Astrocyte (in vitro differentiated cells and primary cell): Measurements from ENCODE around the gene SERTAD4. TPM values are rescaled to one million over a fixed set of nuclear protein-coding genes. Genes with fewer than 3 reads are reported as not detected.

ENCODE experiments used
- DNase-seq: peaks from one replicate; pipeline ENCODE4 v3.0.0-alpha.2; 2010; ENCODE audit warnings: low read depth
- FAIRE-seq: peaks from 2 replicates; lab custom pipeline; 2011; peaks lifted over from hg19 to GRCh38; lab: Jason Lieb, UNC
- H2AFZ ChIP-seq: 2 replicates; pipeline ENCODE4 v1.6.0; 2012; ENCODE audit warnings: low read depth, low read length, inconsistent platforms
- H3K27ac ChIP-seq: 2 replicates; pipeline ENCODE4 v1.5.1; 2011; ENCODE audit warnings: low read depth, low read length, inconsistent platforms
- H3K27me3 ChIP-seq: 2 replicates; pipeline ENCODE4 v1.6.0; 2011; ENCODE audit warnings: low read length, inconsistent platforms; ENCODE audit not compliant: insufficient read depth
- H3K36me3 ChIP-seq: 2 replicates; pipeline ENCODE4 v1.5.1; 2011; ENCODE audit warnings: low read length, inconsistent platforms; ENCODE audit not compliant: insufficient read depth
- H3K4me1 ChIP-seq: 2 replicates; pipeline ENCODE4 v1.5.1; 2011; ENCODE audit warnings: low read length, inconsistent platforms; ENCODE audit not compliant: insufficient read depth
- H3K4me2 ChIP-seq: 2 replicates; pipeline ENCODE4 v1.6.0; 2012; ENCODE audit warnings: low read length, inconsistent platforms
- H3K4me3 ChIP-seq: 2 replicates; pipeline ENCODE4 v1.5.1; 2011; ENCODE audit warnings: low read depth, mild to moderate bottlenecking, low read length, inconsistent platforms; ENCODE audit not compliant: insufficient read depth
- H3K79me2 ChIP-seq: 2 replicates; pipeline ENCODE4 v1.6.0; 2012; ENCODE audit warnings: mild to moderate bottlenecking, low read length, inconsistent platforms; ENCODE audit not compliant: insufficient read depth
- H3K9ac ChIP-seq: 2 replicates; pipeline ENCODE4 v1.6.0; 2012; ENCODE audit warnings: mild to moderate bottlenecking, low read length, inconsistent platforms
- H3K9me3 ChIP-seq: 2 replicates; pipeline ENCODE4 v1.5.1; 2012; ENCODE audit warnings: low read depth, mild to moderate bottlenecking, low read length, inconsistent platforms; ENCODE audit not compliant: insufficient read depth
- H4K20me1 ChIP-seq: 2 replicates; pipeline ENCODE4 v1.6.0; 2012; ENCODE audit warnings: low read length, inconsistent platforms; ENCODE audit not compliant: insufficient read depth
- H3K27ac Mint-ChIP-seq: one replicate; pipeline ENCODE4 v1.8.0; 2021; ENCODE audit warnings: mild to moderate bottlenecking, mixed read lengths; ENCODE audit not compliant: unreplicated experiment
- H3K27me3 Mint-ChIP-seq: one replicate; pipeline ENCODE4 v1.8.0; 2021; ENCODE audit warnings: low read depth, mixed read lengths; ENCODE audit not compliant: unreplicated experiment
- H3K36me3 Mint-ChIP-seq: one replicate; pipeline ENCODE4 v1.8.0; 2021; ENCODE audit warnings: low read depth, mixed read lengths; ENCODE audit not compliant: unreplicated experiment
- H3K4me1 Mint-ChIP-seq: one replicate; pipeline ENCODE4 v1.8.0; 2021; ENCODE audit warnings: low read depth, mixed read lengths; ENCODE audit not compliant: unreplicated experiment
- H3K4me3 Mint-ChIP-seq: one replicate; pipeline ENCODE4 v1.8.0; 2021; ENCODE audit warnings: mild to moderate bottlenecking, moderate library complexity, mixed read lengths; ENCODE audit not compliant: unreplicated experiment
- H3K9me3 Mint-ChIP-seq: one replicate; pipeline ENCODE4 v1.8.0; 2021; ENCODE audit warnings: mild to moderate bottlenecking, mixed read lengths; ENCODE audit not compliant: unreplicated experiment
- EZH2 ChIP-seq: IDR thresholded peaks from 2 replicates; pipeline ENCODE4 v1.6.1; 2012; ENCODE audit warnings: mild to moderate bottlenecking, low read length, inconsistent platforms; ENCODE audit not compliant: insufficient read depth
- total RNA-seq: library from RNA; stranded (reverse); gene quantifications from 2 replicates; pipeline ENCODE4 v1.2.1, GENCODE V29; 2021
- TF ChIP-seq, protein P1 (sequence below): IDR thresholded peaks from 2 replicates; pipeline ENCODE4 v1.5.1; 2011; ENCODE audit warnings: low read depth, mild to moderate bottlenecking, inconsistent platforms, low read length, moderate library complexity; ENCODE audit not compliant: insufficient read depth

The SERTAD4 gene
- total RNA-seq, 1 donor from 2014 or later, result 4.6 TPM

DNA sequence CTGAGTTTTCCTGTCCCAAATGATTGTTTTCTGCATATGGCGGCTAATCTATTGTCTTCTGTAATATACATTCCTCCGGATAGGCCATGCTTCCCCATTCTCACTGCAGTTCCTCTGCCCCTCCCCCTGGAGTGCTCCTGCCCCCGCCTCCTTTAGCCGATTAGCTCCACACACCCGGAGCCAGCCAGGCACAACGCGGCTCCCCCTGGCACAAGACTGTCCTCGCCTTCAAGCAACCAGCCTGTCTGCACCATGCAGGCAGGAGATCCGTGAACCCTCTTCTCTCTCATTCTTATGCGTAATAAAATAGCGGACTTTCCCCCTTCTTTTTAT, 18.0 kb downstream of the SERTAD4 start:
- no peak for TF ChIP-seq EZH2
- TF ChIP-seq, protein P1, sequence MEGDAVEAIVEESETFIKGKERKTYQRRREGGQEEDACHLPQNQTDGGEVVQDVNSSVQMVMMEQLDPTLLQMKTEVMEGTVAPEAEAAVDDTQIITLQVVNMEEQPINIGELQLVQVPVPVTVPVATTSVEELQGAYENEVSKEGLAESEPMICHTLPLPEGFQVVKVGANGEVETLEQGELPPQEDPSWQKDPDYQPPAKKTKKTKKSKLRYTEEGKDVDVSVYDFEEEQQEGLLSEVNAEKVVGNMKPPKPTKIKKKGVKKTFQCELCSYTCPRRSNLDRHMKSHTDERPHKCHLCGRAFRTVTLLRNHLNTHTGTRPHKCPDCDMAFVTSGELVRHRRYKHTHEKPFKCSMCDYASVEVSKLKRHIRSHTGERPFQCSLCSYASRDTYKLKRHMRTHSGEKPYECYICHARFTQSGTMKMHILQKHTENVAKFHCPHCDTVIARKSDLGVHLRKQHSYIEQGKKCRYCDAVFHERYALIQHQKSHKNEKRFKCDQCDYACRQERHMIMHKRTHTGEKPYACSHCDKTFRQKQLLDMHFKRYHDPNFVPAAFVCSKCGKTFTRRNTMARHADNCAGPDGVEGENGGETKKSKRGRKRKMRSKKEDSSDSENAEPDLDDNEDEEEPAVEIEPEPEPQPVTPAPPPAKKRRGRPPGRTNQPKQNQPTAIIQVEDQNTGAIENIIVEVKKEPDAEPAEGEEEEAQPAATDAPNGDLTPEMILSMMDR, result no peak
- Histone ChIP-seq H3K79me2 (no peaks in the 10 kb centered on the region), H2AFZ (no peak overlapping the region), H3K27me3 (peaks cover 11% of the 10 kb centered on the region), H3K4me3 (peak overlapping the region; percentile 53), H3K4me2 (peak overlapping the region; percentile 89), H3K27ac (no peak overlapping the region), H3K9ac (no peak overlapping the region), H3K4me1 (peaks cover 27% of the 10 kb centered on the region), H3K9me3 (no peaks in the 10 kb centered on the region), H4K20me1 (no peaks in the 10 kb centered on the region), H3K36me3 (no peaks in the 10 kb centered on the region)
- FAIRE-seq (no peak), DNase-seq (no peak)
- peak overlapping the region; percentile 79 for H3K4me3 Mint-ChIP-seq
- H3K27me3 Mint-ChIP-seq, result peaks cover 26% of the 10 kb centered on the region
- no peaks in the 10 kb centered on the region for H3K9me3 Mint-ChIP-seq
- H3K27ac Mint-ChIP-seq, result peak overlapping the region; percentile 76
- peaks cover 10% of the 10 kb centered on the region for H3K4me1 Mint-ChIP-seq
- H3K36me3 Mint-ChIP-seq, result no peaks in the 10 kb centered on the region

DNA sequence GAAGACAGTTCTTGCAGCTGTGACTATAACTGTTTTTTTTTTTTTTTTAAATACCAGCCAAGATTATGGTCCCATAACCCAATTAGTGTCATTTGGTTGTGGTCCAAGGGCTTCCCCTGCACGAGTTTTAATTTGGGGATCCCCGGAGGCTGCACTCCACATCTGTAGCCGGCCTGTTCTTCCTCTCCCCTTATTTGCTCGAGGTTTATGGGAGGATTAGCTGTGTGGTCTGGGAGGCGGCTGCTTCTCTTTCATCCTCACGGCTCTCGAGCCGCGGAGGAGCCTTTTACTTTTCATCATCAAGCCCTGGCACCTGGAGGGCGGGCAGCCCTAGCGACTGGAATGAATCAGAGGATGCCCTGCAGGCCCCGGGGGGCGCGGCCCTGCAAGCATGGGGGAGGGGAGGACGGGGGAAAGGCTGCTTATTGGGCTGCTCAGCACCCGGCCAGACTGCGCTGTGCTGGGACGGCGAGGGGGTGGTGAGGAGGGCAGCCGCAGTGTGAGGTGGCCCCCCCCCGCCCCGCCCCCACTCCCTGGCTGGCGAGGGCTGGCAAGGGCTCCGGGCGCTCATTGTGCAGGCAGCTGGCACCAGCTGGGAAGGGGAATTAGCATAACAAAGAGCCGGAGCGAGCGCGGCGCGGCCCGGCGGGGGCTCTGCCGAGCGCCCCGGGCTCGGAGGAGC, 18.5 kb downstream of the SERTAD4 start:
- Histone ChIP-seq H3K79me2 (no peaks in the 10 kb centered on the region), H3K4me2 (peak overlapping the region; percentile 89), H2AFZ (peak overlapping the region; percentile 76), H3K27me3 (peaks cover 11% of the 10 kb centered on the region), H4K20me1 (no peaks in the 10 kb centered on the region), H3K4me1 (peaks cover 26% of the 10 kb centered on the region), H3K9ac (peak overlapping the region; percentile 67), H3K9me3 (no peaks in the 10 kb centered on the region), H3K36me3 (no peaks in the 10 kb centered on the region), H3K27ac (no peak overlapping the region), H3K4me3 (peak overlapping the region; percentile 53)
- DNase-seq (peak; percentile 39), FAIRE-seq (no peak)
- TF ChIP-seq EZH2, result no peak
- TF ChIP-seq, protein P1, result no peak
- H3K4me1 Mint-ChIP-seq, result peaks cover 10% of the 10 kb centered on the region
- H3K36me3 Mint-ChIP-seq, result no peaks in the 10 kb centered on the region
- H3K27me3 Mint-ChIP-seq, result peaks cover 27% of the 10 kb centered on the region
- H3K9me3 Mint-ChIP-seq, result no peaks in the 10 kb centered on the region
- peak overlapping the region; percentile 79 for H3K4me3 Mint-ChIP-seq
- H3K27ac Mint-ChIP-seq, result no peak overlapping the region
